AG09319 (cell line): ENCODE results near the gene ADAM22.

ENCODE experiments used
- DNase-seq: peaks from one replicate; pipeline ENCODE4 v3.0.0-alpha.2; 2010; ENCODE audit warnings: low read depth; ENCODE audit errors: extremely low read depth
- CTCF ChIP-seq: IDR thresholded peaks from 2 replicates; pipeline ENCODE4 v1.5.1; 2011; ENCODE audit warnings: low read depth, mild to moderate bottlenecking, inconsistent platforms, low read length, moderate library complexity

Gene ADAM22

GRCh38 chr7:88212918-88213317 is 278.9 kb downstream of the ADAM22 start:
- TF ChIP-seq CTCF: no peak
- no peak for DNase-seq

- TF ChIP-seq CTCF: no peak
- no peak for DNase-seq
These were observed 280.4 kb downstream of the ADAM22 start for GRCh38 chr7:88214456-88214855.

- TF ChIP-seq CTCF: no peak
- no peak for DNase-seq
These were observed 281.2 kb downstream of the ADAM22 start for GRCh38 chr7:88215295-88215694.

GRCh38 chr7:88216276-88216675 is 282.2 kb downstream of the ADAM22 start:
- DNase-seq: no peak
- no peak for TF ChIP-seq CTCF

GRCh38 chr7:88217675-88218428 is 283.8 kb downstream of the ADAM22 start:
- DNase-seq: no peak
- no peak for TF ChIP-seq CTCF

- DNase-seq: no peak
- TF ChIP-seq CTCF: no peak
These were observed 284.3 kb downstream of the ADAM22 start for GRCh38 chr7:88218429-88218745.

GRCh38 chr7:88218836-88219605 is 285.0 kb downstream of the ADAM22 start:
- no peak for TF ChIP-seq CTCF
- no peak for DNase-seq
